ENCODE results near the gene SPTLC2.
"Not testable (repeated sequence)": the region's sequence is repeated elsewhere in the genome, so short reads cannot be mapped to it uniquely, and the experiment has no call there.

Gene SPTLC2

GRCh38 chr14:77585385-77585784, 31.1 kb downstream of the SPTLC2 start:
- DNase-seq: no peak

GRCh38 chr14:77584809-77585208, 31.6 kb downstream of the SPTLC2 start:
- no peak for DNase-seq

GRCh38 chr14:77583657-77584056, 32.8 kb downstream of the SPTLC2 start:
- no peak for DNase-seq

DNA sequence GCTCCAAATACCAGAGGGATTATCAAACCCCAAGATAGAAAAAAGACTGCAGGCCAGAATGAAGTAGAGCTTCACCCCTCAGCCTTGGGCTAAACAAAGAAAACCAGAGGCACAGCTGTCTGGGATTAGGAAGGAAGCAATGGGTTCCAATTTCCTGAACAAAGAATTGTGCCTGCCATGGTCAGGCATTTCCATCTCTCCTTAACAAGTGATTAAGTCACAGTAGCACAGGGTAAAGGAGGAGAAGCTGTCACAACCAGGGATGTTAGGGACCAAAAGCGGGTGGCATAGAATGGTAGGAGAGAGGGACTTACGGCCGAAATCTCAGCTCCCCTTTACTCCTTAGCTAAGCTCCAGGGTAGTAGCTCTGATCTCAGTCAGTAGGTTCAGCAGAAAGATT, 33.9 kb downstream of the SPTLC2 start:
- no peak for DNase-seq

- DNase-seq: no peak
These were observed 35.4 kb downstream of the SPTLC2 start for GRCh38 chr14:77580964-77581505.

DNA sequence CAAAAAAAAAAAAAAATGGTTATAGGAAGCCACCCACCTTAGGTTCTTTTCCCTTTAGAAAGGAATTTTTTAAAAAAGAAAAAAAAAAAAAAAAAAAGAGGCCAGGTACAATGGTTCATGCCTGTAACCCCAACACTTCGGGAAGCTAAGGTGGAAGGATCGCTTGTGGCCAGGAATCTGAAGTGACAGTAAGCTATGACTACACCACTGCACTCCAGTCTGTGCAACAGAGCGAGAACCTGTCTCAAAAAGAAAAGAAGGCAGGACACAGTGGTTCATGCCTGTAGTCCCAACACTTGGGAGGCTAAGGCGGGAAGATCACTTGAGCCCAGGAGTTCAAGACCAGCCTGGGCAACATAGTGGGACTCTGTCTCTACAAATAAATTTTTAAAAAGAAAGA, 36.0 kb downstream of the SPTLC2 start:
- no peak for DNase-seq

- DNase-seq: no peak
These were observed 36.7 kb downstream of the SPTLC2 start for GRCh38 chr14:77579780-77580179.

GRCh38 chr14:77579065-77579464, 37.4 kb downstream of the SPTLC2 start:
- DNase-seq: no peak

GRCh38 chr14:77574446-77575115, 41.9 kb downstream of the SPTLC2 start:
- DNase-seq: no peak

GRCh38 chr14:77573964-77574363, 42.5 kb downstream of the SPTLC2 start:
- no peak for DNase-seq

DNA sequence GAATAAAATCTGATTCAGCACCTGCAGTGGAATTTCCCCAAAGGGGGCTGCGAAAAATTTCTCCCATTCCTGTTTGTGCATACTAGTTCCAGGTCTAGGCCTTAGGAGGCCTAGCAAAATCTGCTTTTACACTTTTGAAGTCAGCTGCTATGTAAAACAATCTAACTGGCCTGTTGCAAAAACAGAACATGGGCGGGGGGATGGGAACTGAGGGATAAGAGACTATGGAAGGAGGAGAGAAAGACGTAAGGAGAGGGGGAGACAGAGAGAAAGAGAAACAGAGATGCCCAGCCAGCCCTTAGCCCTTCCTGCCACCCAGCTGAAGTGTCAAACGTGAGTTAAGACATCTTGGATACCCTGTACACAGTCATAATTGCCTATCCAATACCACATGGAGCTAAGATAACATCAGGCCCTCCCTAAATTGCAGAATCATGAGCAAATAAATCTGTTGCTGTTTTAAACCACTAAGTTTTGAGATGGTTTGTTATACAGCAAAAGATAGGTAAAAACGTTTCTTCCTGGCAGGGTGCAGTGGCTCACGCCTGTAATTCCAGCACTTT, 45.6 kb downstream of the SPTLC2 start:
- DNase-seq: no peak

DNA sequence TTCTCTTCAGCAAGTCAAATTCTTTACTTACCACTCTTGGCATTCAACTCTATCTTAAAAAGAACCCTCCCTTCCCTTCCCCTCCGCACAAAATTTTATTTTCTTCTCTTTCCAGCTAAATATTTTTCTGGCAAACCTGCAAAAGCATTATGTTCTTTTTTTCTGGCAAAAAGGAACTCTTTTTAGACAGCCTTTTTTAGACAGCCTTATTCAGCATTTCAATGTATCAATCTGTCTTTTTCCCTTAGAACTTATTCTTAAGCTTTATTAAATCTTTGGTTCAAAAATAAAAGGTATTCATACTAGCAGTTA, 50.5 kb downstream of the SPTLC2 start:
- DNase-seq: no peak

DNA sequence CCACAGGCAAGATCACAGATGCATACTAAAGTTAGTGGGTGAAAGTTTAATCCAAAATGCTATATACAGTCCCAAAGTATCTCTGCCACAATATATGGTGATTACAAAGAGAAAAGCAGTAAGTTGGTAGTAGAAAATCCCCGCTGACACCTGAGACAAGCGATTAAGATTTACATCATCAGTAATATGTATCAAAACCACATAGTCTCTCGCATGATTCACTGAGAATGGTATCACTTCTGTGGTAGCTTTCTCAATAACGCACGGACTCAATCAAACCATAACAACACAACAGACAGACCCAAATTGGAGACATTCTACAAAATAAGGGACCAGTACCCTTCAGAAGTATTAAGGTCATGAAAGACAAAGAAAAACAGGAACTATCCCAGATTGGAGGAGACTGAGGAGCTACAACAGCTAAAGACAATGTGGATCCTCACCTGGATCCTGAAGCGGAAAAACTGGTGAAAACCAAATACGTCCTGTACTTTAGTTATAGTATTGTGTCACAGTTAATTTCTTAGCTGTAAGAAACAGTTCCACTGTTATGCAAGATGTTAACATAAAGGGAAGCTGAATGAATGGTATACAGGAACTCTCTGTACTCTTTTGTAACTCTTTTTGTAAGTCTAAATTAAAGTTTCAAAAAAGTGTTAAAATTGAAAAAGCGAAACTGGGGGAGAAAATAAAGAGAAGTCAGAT, 51.0 kb downstream of the SPTLC2 start:
- no peak for DNase-seq

GRCh38 chr14:77562681-77563080, 53.8 kb downstream of the SPTLC2 start:
- no peak for DNase-seq

DNA sequence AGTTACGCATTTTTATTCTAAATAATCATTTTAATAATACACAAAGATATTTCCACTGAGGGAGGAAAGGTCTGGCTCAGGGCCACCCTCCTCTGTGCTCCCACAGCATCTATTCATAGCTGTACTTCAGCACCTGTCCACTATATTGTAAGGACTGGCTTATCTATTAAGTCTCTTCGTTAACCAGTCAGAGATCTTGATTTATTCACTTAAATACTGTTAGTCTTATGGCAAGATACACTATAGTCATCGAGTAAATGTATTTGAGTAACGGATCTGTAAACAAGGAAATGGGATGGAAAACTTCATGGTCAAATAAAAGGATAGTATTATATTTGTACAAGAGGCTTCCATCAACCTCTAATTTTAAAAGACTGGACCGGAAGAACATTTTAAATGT, 54.6 kb downstream of the SPTLC2 start:
- no peak for DNase-seq

DNA sequence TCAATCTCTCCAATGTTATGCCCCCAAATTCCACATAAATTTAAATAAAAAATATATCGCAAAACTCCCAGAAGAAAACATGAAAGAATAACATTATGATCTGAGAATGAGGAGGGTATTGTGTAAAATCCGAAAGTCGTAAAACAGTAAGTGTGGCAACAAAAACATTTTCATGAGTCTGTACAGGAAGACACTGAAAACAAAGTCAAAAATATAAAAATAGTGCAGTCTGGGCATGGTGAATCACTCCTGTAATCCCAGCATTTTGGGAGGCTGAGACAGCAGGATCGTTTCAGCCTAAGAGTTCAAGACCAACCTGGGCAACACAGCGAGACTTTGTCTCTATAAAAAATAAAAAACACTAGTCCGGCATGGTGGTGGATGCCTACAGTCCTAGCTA, 57.1 kb downstream of the SPTLC2 start:
- no peak for DNase-seq

DNA sequence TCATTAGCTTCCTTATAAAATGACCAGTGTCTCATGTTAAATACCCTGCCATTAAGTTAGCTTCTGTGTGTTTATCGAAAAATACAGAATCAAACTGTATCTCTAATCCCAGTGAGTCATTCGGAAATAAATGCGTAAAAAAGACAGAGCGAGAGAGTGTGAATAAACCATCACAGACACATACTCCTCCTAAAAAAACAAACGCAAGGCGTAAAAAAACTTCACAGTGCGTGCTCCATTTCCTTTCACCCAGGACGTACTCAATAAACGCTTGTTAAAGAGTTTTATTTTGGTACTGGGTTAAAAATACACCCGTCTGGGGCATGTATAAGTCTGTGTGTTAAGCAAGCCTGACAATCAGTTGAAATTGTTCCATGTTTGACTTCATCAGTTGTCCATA, 59.0 kb downstream of the SPTLC2 start:
- no peak for DNase-seq

- DNase-seq: no peak
These were observed 59.5 kb downstream of the SPTLC2 start for GRCh38 chr14:77556946-77557345.

DNA sequence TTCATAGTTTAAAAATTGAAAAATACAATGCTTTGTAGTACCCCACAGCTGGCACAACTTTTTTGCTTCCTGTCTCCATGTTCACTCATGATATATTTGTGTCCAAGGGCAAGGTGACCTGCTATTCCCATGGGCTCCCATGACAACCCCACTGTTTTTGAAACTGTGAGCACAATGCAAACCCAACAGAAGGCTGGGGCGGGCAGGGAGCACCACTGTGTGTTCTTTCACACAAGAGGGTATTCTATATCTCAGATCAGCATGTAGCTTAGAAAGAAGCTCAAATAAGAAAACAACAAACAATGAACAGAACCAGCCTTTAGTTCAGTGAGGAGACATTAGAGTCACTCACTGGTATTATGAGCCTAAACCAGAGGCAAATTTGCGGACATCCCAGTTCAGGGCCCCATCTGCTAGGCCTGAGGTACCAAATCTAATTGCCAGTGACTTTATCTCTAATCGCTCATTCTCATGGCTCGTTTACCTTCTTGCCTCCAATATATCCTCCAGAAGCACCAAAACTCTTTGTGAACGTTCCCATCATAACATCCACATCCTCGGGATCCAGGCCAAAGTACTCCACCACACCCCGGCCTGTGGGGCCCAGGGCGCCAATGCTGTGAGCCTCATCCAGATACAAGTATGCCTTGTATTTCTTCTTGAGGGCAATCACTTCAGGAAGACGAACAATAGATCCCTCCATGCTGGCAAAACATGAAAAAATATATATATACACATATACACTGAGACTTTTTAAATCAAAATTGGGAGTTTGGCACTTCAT, 61.4 kb downstream of the SPTLC2 start:
- DNase-seq: no peak

- peak; percentile 11 for DNase-seq
These were observed 62.2 kb downstream of the SPTLC2 start for GRCh38 chr14:77554207-77554606.

DNA sequence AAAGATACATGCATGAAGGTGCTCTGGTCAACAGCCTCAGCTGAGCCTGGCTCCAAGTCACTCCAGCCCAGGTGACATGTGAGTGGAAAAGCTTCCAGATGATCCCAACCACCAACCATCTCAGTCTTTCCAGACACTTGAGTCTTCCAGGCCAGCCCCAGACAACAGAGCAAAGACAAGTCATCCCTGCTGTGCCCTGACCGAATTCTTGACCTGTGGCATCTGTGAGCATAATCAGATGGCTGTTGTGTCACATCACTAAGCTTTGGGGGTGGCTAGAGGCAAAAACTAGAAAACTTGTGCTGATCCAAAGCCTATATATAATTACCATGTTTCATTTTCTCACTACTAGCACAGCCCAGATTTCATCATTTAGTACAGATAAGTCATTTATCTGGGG, 67.0 kb downstream of the SPTLC2 start:
- no peak for DNase-seq

DNA sequence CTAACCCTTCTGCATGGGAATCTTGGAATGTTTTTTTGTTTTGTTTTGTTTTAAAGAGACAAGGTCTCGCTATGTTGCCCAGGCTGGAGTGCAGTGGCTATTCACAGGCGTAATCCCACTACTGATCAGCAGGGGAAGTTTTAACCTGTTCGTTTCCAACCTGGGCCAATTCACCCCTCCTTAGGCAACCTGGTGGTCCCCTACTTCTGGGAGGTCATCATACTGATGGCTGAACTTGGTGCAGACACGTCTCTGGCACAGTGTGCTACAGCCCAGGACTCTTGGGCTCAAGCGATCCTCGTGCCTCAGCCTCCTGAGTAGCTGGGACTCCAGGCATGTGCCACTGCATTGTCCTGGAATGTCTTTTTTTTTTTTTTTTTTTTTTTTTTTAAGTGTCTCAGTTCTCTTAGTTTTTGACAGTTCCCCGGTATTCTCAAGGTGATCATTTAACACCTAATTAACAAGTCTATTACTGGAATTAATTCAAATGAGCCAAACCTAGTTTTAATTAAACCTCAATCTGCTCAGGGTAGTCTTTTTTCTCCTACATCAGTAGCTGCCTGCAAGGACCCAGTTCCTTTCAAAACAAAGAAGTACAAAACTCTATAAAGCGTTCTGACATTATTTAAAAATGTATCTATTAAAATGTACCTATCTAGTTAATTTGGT, 68.8 kb downstream of the SPTLC2 start:
- DNase-seq: no peak

- not testable (repeated sequence) for DNase-seq
These were observed 71.3 kb downstream of the SPTLC2 start for GRCh38 chr14:77545171-77545570.

Measured in stimulated activated CD4-positive, alpha-beta T cell treated with anti-CD3 and anti-CD28 coated beads, Interleukin-15, amount 100 ng/mL, for 24 hours (primary cell).